GM12878 (cell line): ENCODE results near the gene FTO. TPM values are rescaled to one million over a fixed set of nuclear protein-coding genes. Genes with fewer than 3 reads are reported as not detected.

Source experiments
- ATAC-seq: fragments of 200-7000 bp; cut with Tn5 transposase; 3 replicates; pipeline ENCODE4 v1.9.1; 2020; ENCODE audit warnings: mild to moderate bottlenecking, moderate library complexity
- BruUV-seq: library from RNA; stranded (reverse); fragments of 400-500 nt; replicated peaks from 2 replicates; lab custom pipeline; 2021; lab: Mats Ljungman, UMichigan
- CTCF ChIA-PET: fragments of 300-600 bp; sonication (Branson Sonifier 250); formaldehyde crosslinking; extraction: SDS; loops from one replicate; lab custom pipeline; 2021; ENCODE audit warnings: inconsistent platforms; lab: Yijun Ruan, JAX
- POLR2A ChIA-PET: fragments of 350-600 bp; formaldehyde crosslinking; extraction: SDS; loops from one replicate; lab custom pipeline; 2021; ENCODE audit warnings: inconsistent platforms; lab: Charles Lee
- RAD21 ChIA-PET: fragments of 300-600 bp; sonication (Branson Sonifier 250); formaldehyde crosslinking; loops from one replicate; lab custom pipeline; 2023; ENCODE audit warnings: antibody characterized with exemption; ENCODE audit not compliant: unreplicated experiment; lab: Charles Lee
- SMC1A ChIA-PET: fragments of 300-600 bp; sonication (Branson Sonifier 250); formaldehyde crosslinking; loops from one replicate; lab custom pipeline; 2023; ENCODE audit not compliant: unreplicated experiment, uncharacterized antibody; lab: Charles Lee
- DNase-seq: peaks from one replicate; pipeline ENCODE4 v3.0.0-alpha.2; 2011; ENCODE audit warnings: low read depth, low spot score
- FAIRE-seq: peaks from 3 replicates; lab custom pipeline; 2011; peaks lifted over from hg19 to GRCh38; lab: Jason Lieb, UNC
- H2AFZ ChIP-seq: 2 replicates; pipeline ENCODE4 v1.6.0; 2011; ENCODE audit warnings: low read depth, low read length, control low read depth; ENCODE audit not compliant: control insufficient read depth
- H3K27ac ChIP-seq: 2 replicates; pipeline ENCODE4 v1.5.1; 2011; ENCODE audit warnings: control low read depth; ENCODE audit not compliant: control insufficient read depth, insufficient read depth
- H3K27me3 ChIP-seq, 2 experiments: replicated peaks in 1 of 2; 2 replicates each; pipeline versions ENCODE4 v1.6.0 to v1.6.1; 2011; ENCODE audit warnings: low read length in 1 of 2; ENCODE audit not compliant: control insufficient read depth in 2 of 2, insufficient read depth in 2 of 2
- H3K36me3 ChIP-seq, 2 experiments: 2 replicates each; pipeline ENCODE4 v1.5.1; 2011; ENCODE audit warnings: low read length in 1 of 2; ENCODE audit not compliant: control insufficient read depth in 2 of 2, insufficient read depth in 2 of 2
- H3K4me1 ChIP-seq: 2 replicates; pipeline ENCODE4 v1.6.1; 2011; ENCODE audit warnings: mild to moderate bottlenecking, low read length, moderate library complexity, mixed read lengths; ENCODE audit not compliant: control insufficient read depth, insufficient read depth
- H3K4me2 ChIP-seq: 2 replicates; pipeline ENCODE4 v1.6.0; 2011; ENCODE audit warnings: control low read depth; ENCODE audit not compliant: control insufficient read depth, insufficient read depth
- H3K4me3 ChIP-seq: fragments of 200-600 bp; sonication (generic); 2 replicates; pipeline ENCODE4 v1.5.1; 2016
- H3K79me2 ChIP-seq: 2 replicates; pipeline ENCODE4 v1.6.0; 2011; ENCODE audit warnings: low read length; ENCODE audit not compliant: control insufficient read depth, insufficient read depth
- H3K9ac ChIP-seq: 2 replicates; pipeline ENCODE4 v1.8.0; 2011; ENCODE audit warnings: low read length, control low read depth, mixed read lengths; ENCODE audit not compliant: control insufficient read depth, insufficient read depth
- H3K9me3 ChIP-seq: replicated peaks from 3 replicates; pipeline ENCODE4 v1.5.1; 2011; ENCODE audit warnings: mild to moderate bottlenecking, low read length; ENCODE audit not compliant: control insufficient read depth, insufficient read depth
- H4K20me1 ChIP-seq: 2 replicates; pipeline ENCODE4 v1.6.0; 2011; ENCODE audit not compliant: control insufficient read depth, insufficient read depth
- CREB1 ChIP-seq: IDR thresholded peaks from 2 replicates; pipeline ENCODE4 v1.6.1; 2012; ENCODE audit warnings: low read depth, mild to moderate bottlenecking, inconsistent platforms
- NRF1 ChIP-seq: conservative IDR thresholded peaks from 2 replicates; pipeline ENCODE4 v1.6.1; 2011; ENCODE audit warnings: mild to moderate bottlenecking, low read depth, low read length, improper control_type of control experiment
- PML ChIP-seq: IDR thresholded peaks from 2 replicates; pipeline ENCODE4 v1.6.1; 2012; ENCODE audit warnings: low read length, inconsistent platforms
- ZSCAN29 ChIP-seq: fragments of 450-650 bp; IDR thresholded peaks from 2 replicates; pipeline ENCODE4 v1.6.1; 2017; ENCODE audit warnings: mild to moderate bottlenecking, moderate library complexity
- WGBS: methylation state at CpG from one replicate; pipeline ENCODE4 v1.1.6; 2016; ENCODE audit warnings: low lambda C conversion rate; ENCODE audit not compliant: insufficient replicate concordance, insufficient coverage; ENCODE audit errors: missing lambda C conversion rate; 5-methylcytosine and 5-hydroxymethylcytosine counted together
- in situ Hi-C: fragments of 300-500 bp; cut with MboI; formaldehyde crosslinking; loops from 9 replicates; pipeline ENCODE4 v1.14.3; 2018; ENCODE audit warnings: mixed read lengths
- intact Hi-C: fragments of 100-400 bp; cut with micrococcal nuclease; formaldehyde crosslinking; loops from one replicate; pipeline ENCODE4 v1.14.2; 2022; ENCODE audit not compliant: unreplicated experiment
- polyA plus RNA-seq, 11 experiments: library from polyadenylated mRNA; depleted of rRNA in 4 of 11; unstranded in 6 of 11; stranded (reverse) in 5 of 11; fragments of >200 nt; fragmentation: Nextera tagmentation in 4 of 11; fragmentation: Illumina TruSeq in 1 of 11; extraction: Ambion mirVana in 4 of 11; extraction: Trizol in 1 of 11; gene quantifications; 1 replicate in 1 of 11; 2 replicates in 10 of 11; pipeline versions ENCODE4 v1.2.1 to v1.2.3, GENCODE V29; 2011 to 2016; ENCODE audit warnings: inconsistent platforms in 2 of 11, missing spikeins in 2 of 11, low read depth in 1 of 11
- total RNA-seq, 4 experiments: library from RNA; depleted of rRNA in 3 of 4; stranded (reverse); fragments of >200 nt in 3 of 4; fragmentation: Illumina TruSeq in 1 of 4; extraction: Trizol in 1 of 4; gene quantifications; 2 replicates each; pipeline versions ENCODE4 v1.2.1 to v1.2.3, GENCODE V29; 2013 to 2021
- TF ChIP-seq, protein P1 (sequence below): IDR thresholded peaks from 2 replicates; pipeline ENCODE4 v1.6.1; 2012; ENCODE audit warnings: low read length, inconsistent platforms
- TF ChIP-seq, protein P2 (sequence below): IDR thresholded peaks from 2 replicates; pipeline ENCODE4 v1.6.1; 2011; ENCODE audit warnings: borderline replicate concordance, low read depth, mild to moderate bottlenecking, moderate library complexity, low read length; ENCODE audit not compliant: insufficient read depth, poor library complexity, severe bottlenecking

The FTO gene
- total and polyA plus RNA-seq, 10 of the 15 experiments (the other 5 are each of a cell fraction or from before 2014, with no cell fraction given) = 20.1 to 55.0 (median 47.0) TPM

DNA sequence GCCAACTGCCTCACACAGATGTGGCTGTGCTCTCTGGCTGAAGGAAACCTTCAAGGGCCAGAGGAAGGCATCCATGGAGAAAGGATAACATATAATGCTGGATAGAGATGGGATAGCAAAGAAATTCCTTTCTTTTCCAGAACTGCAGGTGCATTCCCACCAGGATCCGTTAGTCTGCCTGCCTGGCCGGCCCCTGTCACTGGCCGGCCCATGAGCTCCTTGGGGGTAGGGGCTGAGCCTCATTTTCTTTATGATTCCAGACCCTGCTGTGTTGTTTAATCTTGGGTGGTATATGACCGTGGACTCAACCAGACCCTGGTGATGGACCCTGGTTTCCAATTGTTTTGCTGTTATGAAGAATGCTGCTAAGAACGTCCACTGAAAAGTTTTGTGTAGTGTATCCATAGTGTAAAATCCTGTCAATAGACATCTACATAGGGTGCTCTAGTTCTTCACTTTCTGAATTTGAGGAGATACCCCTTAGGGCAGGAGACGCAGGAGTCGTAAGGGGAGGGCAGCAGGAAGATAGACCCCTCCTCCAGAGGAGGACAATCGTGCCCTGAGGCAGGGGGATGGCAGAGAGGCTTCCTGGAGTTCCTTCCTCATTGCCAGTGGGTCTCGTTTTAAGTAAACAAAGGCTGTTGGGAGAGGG lies 489.2 kb downstream of the FTO start:
- RAD21 ChIA-PET = no interaction called here
- Histone ChIP-seq H4K20me1 (no peaks in the 10 kb centered on the region), H3K36me3 (no peaks in the 10 kb centered on the region), H3K79me2 (no peaks in the 10 kb centered on the region), H3K9ac (no peak overlapping the region), H3K27me3 (no peaks in the 10 kb centered on the region), H3K4me2 (no peak overlapping the region), H3K4me1 (no peaks in the 10 kb centered on the region), H3K4me3 (no peak overlapping the region), H3K9me3 (no peaks in the 10 kb centered on the region; the same call in 2 of the 3 replicates), H3K27ac (no peak overlapping the region), H2AFZ (no peak overlapping the region)
- SMC1A ChIA-PET = no interaction called here
- no peak for DNase-seq
- TF ChIP-seq CREB1 = no peak
- TF ChIP-seq, protein P1, sequence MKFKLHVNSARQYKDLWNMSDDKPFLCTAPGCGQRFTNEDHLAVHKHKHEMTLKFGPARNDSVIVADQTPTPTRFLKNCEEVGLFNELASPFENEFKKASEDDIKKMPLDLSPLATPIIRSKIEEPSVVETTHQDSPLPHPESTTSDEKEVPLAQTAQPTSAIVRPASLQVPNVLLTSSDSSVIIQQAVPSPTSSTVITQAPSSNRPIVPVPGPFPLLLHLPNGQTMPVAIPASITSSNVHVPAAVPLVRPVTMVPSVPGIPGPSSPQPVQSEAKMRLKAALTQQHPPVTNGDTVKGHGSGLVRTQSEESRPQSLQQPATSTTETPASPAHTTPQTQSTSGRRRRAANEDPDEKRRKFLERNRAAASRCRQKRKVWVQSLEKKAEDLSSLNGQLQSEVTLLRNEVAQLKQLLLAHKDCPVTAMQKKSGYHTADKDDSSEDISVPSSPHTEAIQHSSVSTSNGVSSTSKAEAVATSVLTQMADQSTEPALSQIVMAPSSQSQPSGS = no peak
- TF ChIP-seq, protein P2, sequence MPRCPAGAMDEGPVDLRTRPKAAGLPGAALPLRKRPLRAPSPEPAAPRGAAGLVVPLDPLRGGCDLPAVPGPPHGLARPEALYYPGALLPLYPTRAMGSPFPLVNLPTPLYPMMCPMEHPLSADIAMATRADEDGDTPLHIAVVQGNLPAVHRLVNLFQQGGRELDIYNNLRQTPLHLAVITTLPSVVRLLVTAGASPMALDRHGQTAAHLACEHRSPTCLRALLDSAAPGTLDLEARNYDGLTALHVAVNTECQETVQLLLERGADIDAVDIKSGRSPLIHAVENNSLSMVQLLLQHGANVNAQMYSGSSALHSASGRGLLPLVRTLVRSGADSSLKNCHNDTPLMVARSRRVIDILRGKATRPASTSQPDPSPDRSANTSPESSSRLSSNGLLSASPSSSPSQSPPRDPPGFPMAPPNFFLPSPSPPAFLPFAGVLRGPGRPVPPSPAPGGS = no peak
- TF ChIP-seq PML = no peak
- no peak for TF ChIP-seq NRF1
- TF ChIP-seq ZSCAN29 = no peak
- no peak for ATAC-seq
- BruUV-seq = no TSS peak
- FAIRE-seq = no peak
- WGBS = 44% methylated on average over 9 of the region's 9 CpGs
- intact Hi-C loops = no loop called here
- POLR2A ChIA-PET = no interaction called here
- CTCF ChIA-PET = interaction anchor here (0.7 to 1.3 kb wide), 3 partner anchors 19 to 849 kb away, joined by 3 read pairs; no protein-coding TSS in a partner anchor
- in situ Hi-C loops = no loop called here
